NCI-H2107 (cell line): ENCODE measurements around the gene TOB1.
"Not testable (repeated sequence)": the region's sequence is repeated elsewhere in the genome, so short reads cannot be mapped to it uniquely, and the experiment has no call there.

ENCODE experiments used
- DNase-seq: peaks from one replicate; lab custom pipeline; 2025; lab: John Stamatoyannopoulos, UW

Gene TOB1

GRCh38 chr17:50898369-50899004, 32.3 kb upstream of the TOB1 start:
- DNase-seq, result no peak

GRCh38 chr17:50894513-50894912, 28.4 kb upstream of the TOB1 start:
- not testable (repeated sequence) for DNase-seq

- DNase-seq, result no peak
These were observed 27.2 kb upstream of the TOB1 start for GRCh38 chr17:50893183-50893993.

- DNase-seq, result no peak
These were observed 26.1 kb upstream of the TOB1 start for GRCh38 chr17:50892101-50892776.

GRCh38 chr17:50891577-50891989, 25.4 kb upstream of the TOB1 start:
- no peak for DNase-seq

- DNase-seq, result no peak
These were observed 24.7 kb upstream of the TOB1 start for GRCh38 chr17:50890675-50891516.

- DNase-seq, result no peak
These were observed 23.5 kb upstream of the TOB1 start for GRCh38 chr17:50889528-50890118.

GRCh38 chr17:50887705-50888245, 21.6 kb upstream of the TOB1 start:
- no peak for DNase-seq

- DNase-seq, result no peak
These were observed 18.5 kb upstream of the TOB1 start for GRCh38 chr17:50884439-50885311.

GRCh38 chr17:50883850-50884438, 17.8 kb upstream of the TOB1 start:
- no peak for DNase-seq

GRCh38 chr17:50882851-50883250, 16.7 kb upstream of the TOB1 start:
- no peak for DNase-seq

GRCh38 chr17:50881182-50881581, 15.0 kb upstream of the TOB1 start:
- DNase-seq, result no peak

- no peak for DNase-seq
These were observed 12.9 kb upstream of the TOB1 start for GRCh38 chr17:50879086-50879485.

- no peak for DNase-seq
These were observed 11.7 kb upstream of the TOB1 start for GRCh38 chr17:50877838-50878237.

- not testable (repeated sequence) for DNase-seq
These were observed 10.9 kb upstream of the TOB1 start for GRCh38 chr17:50877042-50877441.

- no peak for DNase-seq
These were observed 8.9 kb upstream of the TOB1 start for GRCh38 chr17:50875074-50875473.

GRCh38 chr17:50872710-50873424, 6.7 kb upstream of the TOB1 start:
- DNase-seq, result no peak

GRCh38 chr17:50871898-50872297, 5.7 kb upstream of the TOB1 start:
- no peak for DNase-seq

GRCh38 chr17:50871364-50871763, 5.2 kb upstream of the TOB1 start:
- no peak for DNase-seq
